C4-2B (cell line): ENCODE results near the gene PRELID1.

Source experiments
- CTCF ChIP-seq: fragments of 450-650 bp; conservative IDR thresholded peaks from 2 replicates; pipeline ENCODE4 v1.5.1; 2017; ENCODE audit warnings: mild to moderate bottlenecking
- ZFX ChIP-seq: fragments of 450-650 bp; IDR thresholded peaks from 2 replicates; pipeline ENCODE4 v1.6.1; 2017

GRCh38 chr5:177327539-177328522 is 24.2 kb downstream of the PRELID1 start:
- no peak for TF ChIP-seq CTCF
- no peak for TF ChIP-seq ZFX
